ENCODE results near the gene HCN1. TPM values are rescaled to one million over a fixed set of nuclear protein-coding genes. Genes with fewer than 3 reads are reported as not detected.

The HCN1 gene
- total and polyA plus RNA-seq, 2 of the 8 experiments (the other 6 are each of a cell fraction or from before 2014, with no cell fraction given): 1.1 to 6.7 TPM

- Histone ChIP-seq H3K4me2 (ENCODE audit: insufficient read depth in 1 of 2, low read depth in 2 of 2, low read length in 2 of 2) (peak overlapping the region; percentile 86 to 94), H2AFZ (ENCODE audit: low read length) (no peak overlapping the region), H3K4ac (replicated peaks; ENCODE audit: insufficient read length, low read depth, low read length) (no peak overlapping the region), H3K23me2 (ENCODE audit: low read depth, low read length) (peaks cover 7% of the 10 kb centered on the region; the same call in 1 of the 2 replicates), H3K14ac (ENCODE audit: insufficient read length) (no peak overlapping the region), H2BK5ac (ENCODE audit: low read depth, low read length) (no peak overlapping the region), H3K79me2 (ENCODE audit: control insufficient read depth in 1 of 2, insufficient read depth in 2 of 2, low read length in 2 of 2) (peaks cover 0 to 9% of the 10 kb centered on the region in 2 experiments; a peak in 1 of 4 replicates), H2BK120ac (replicated peaks; ENCODE audit: low read depth, low read length) (no peak overlapping the region), H4K5ac (ENCODE audit: insufficient read length, low read depth, low read length) (no peak overlapping the region), H4K8ac (ENCODE audit: extremely low read depth, insufficient read depth, low read length) (no peak overlapping the region), H3K27ac (ENCODE audit: low read depth, low read length) (no peak overlapping the region), H4K91ac (replicated peaks; ENCODE audit: insufficient read length, low read length) (no peak overlapping the region), H3K9ac (replicated peaks in 1 of 4; ENCODE audit: extremely low read depth in 1 of 4, low read depth in 3 of 4, low read length in 3 of 4) (no peak overlapping the region), H3K18ac (ENCODE audit: extremely low read depth, low read length) (no peak overlapping the region), H2BK20ac (ENCODE audit: low read length) (no peak overlapping the region), H3K36me3 (ENCODE audit: control insufficient read depth in 2 of 4, insufficient read depth in 4 of 4, low read length in 3 of 4) (no peaks in the 10 kb centered on the region), H2BK15ac (ENCODE audit: low read length) (no peak overlapping the region), H3K56ac (replicated peaks; ENCODE audit: insufficient read length, low read depth, low read length) (no peak overlapping the region), H3K4me1 (replicated peaks in 1 of 4; ENCODE audit: control insufficient read depth in 3 of 4, insufficient read depth in 4 of 4, low read length in 3 of 4) (peaks cover 2 to 7% (median 4%) of the 10 kb centered on the region in 4 experiments; a peak in 5 of 7 replicates), H3K23ac (ENCODE audit: insufficient read length) (no peak overlapping the region), H3K79me1 (ENCODE audit: low read depth, low read length) (no peaks in the 10 kb centered on the region), H4K20me1 (replicated peaks in 1 of 2; ENCODE audit: control insufficient read depth in 1 of 2, insufficient read depth in 2 of 2, low read length in 2 of 2) (no peaks in the 10 kb centered on the region), H3K9me3 (ENCODE audit: insufficient read depth in 2 of 2, low read depth in 1 of 2, low read length in 1 of 2) (no peaks in the 10 kb centered on the region), H3K27me3 (replicated peaks in 1 of 4; ENCODE audit: control insufficient read depth in 3 of 4, extremely low read depth in 1 of 4, insufficient read depth in 3 of 4, low read length in 3 of 4) (peaks cover 0 to 6% (median 4%) of the 10 kb centered on the region in 4 experiments; a peak in 5 of 7 replicates), H2AK5ac (ENCODE audit: low read depth, low read length) (no peak overlapping the region), H2BK12ac (ENCODE audit: low read depth, low read length) (no peak overlapping the region), H3K4me3 (ENCODE audit: extremely low read depth in 1 of 4, insufficient read depth in 2 of 4, low read depth in 3 of 4, low read length in 4 of 4) (peak overlapping the region; percentile 47 to 76 (median 60); a peak in 6 of 8 replicates)
- ChIA-PET POLR2A (ENCODE audit: partially characterized antibody) (no interaction called here), CTCF (ENCODE audit: partially characterized antibody) (interaction anchor here (0.9 kb wide), 2 partner anchors 8 to 98 kb away, joined by 3 read pairs; no protein-coding TSS in a partner anchor)
- WGBS, 2 experiments (ENCODE audit: extremely low coverage in 1 of 2, insufficient coverage in 1 of 2, insufficient read length in 1 of 2, insufficient replicate concordance in 2 of 2, low coverage in 1 of 2, low lambda C conversion rate in 2 of 2, missing lambda C conversion rate in 1 of 2): 29% methylated on average over 14 of the region's 14 CpGs; no CpG with 5 or more reads in 1 of the 2 experiments
- FAIRE-seq (no peak), DNase-seq (ENCODE audit: low read depth in 1 of 2, low spot score in 2 of 2) (no peak)
- no peak for TF ChIP-seq SRF (IDR thresholded peaks at IDR 0.05; ENCODE audit: low read depth, low read length)
- TF ChIP-seq, protein P1, sequence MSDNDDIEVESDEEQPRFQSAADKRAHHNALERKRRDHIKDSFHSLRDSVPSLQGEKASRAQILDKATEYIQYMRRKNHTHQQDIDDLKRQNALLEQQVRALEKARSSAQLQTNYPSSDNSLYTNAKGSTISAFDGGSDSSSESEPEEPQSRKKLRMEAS (IDR thresholded peaks at IDR 0.05): 0 out of 2 replicates have a peak, but pooled peaks have one; percentile 16
- TF ChIP-seq HDAC2 (IDR thresholded peaks at IDR 0.05; ENCODE audit: borderline replicate concordance in 1 of 2, low read depth in 2 of 2, low read length in 2 of 2): peak in 1 of 2 experiments; percentile 74; a peak in 1 of 4 replicates
- peak; percentile 84 to 94; a peak in 3 of 4 replicates for TF ChIP-seq SIN3A (conservative IDR thresholded peaks at IDR 0.05 in 1 of 2, IDR thresholded peaks at IDR 0.05 in 1 of 2; ENCODE audit: low read depth in 1 of 2, low read length in 2 of 2)
These were observed 1.8 kb downstream of the HCN1 start for GRCh38 chr5:45694255-45694814.

Measured in H1 (cell line).